Colon (tissue), 2 donors: Measurements from ENCODE around the gene TBCB.
"Not testable (repeated sequence)": the region's sequence is repeated elsewhere in the genome, so short reads cannot be mapped to it uniquely, and the experiment has no call there.

Experiments
- FAIRE-seq: peaks from 2 replicates; lab custom pipeline; 2012; peaks lifted over from hg19 to GRCh38; lab: Jason Lieb, UNC
- donor health status: control.
- donor health status: control.

The TBCB gene

GRCh38 chr19:36115453-36116343, at the start of gene TBCB:
Gene TBCB (plus strand): TSS chr19:36115468. CDS start chr19:36115561, 93 bp downstream.
- no peak for FAIRE-seq

GRCh38 chr19:36067681-36068080, 47.6 kb upstream of the TBCB start:
- FAIRE-seq, result no peak

- not testable (repeated sequence) for FAIRE-seq
Measured at GRCh38 chr19:36068810-36069499, 46.3 kb upstream of the TBCB start.

GRCh38 chr19:36072081-36072480, 43.2 kb upstream of the TBCB start:
- FAIRE-seq, result no peak

GRCh38 chr19:36073121-36073876, 42.0 kb upstream of the TBCB start:
- FAIRE-seq, result no peak

- no peak for FAIRE-seq
Measured at GRCh38 chr19:36079389-36079945, 35.8 kb upstream of the TBCB start.

- FAIRE-seq, result no peak
Measured at GRCh38 chr19:36081385-36081784, 33.9 kb upstream of the TBCB start.

GRCh38 chr19:36081894-36082293, 33.4 kb upstream of the TBCB start:
- no peak for FAIRE-seq

GRCh38 chr19:36082916-36083315, 32.4 kb upstream of the TBCB start:
- no peak for FAIRE-seq

GRCh38 chr19:36084231-36085009, 30.8 kb upstream of the TBCB start:
- no peak for FAIRE-seq

GRCh38 chr19:36086326-36086725, 28.9 kb upstream of the TBCB start:
- no peak for FAIRE-seq

- no peak for FAIRE-seq
Measured at GRCh38 chr19:36089847-36090246, 25.4 kb upstream of the TBCB start.

- no peak for FAIRE-seq
Measured at GRCh38 chr19:36090910-36091695, 24.2 kb upstream of the TBCB start.

- no peak for FAIRE-seq
Measured at GRCh38 chr19:36092566-36092965, 22.7 kb upstream of the TBCB start.

GRCh38 chr19:36093146-36093662, 22.1 kb upstream of the TBCB start:
- FAIRE-seq, result no peak

- no peak for FAIRE-seq
Measured at GRCh38 chr19:36093687-36094086, 21.6 kb upstream of the TBCB start.

- no peak for FAIRE-seq
Measured at GRCh38 chr19:36097036-36097435, 18.2 kb upstream of the TBCB start.

GRCh38 chr19:36099166-36099785, 16.0 kb upstream of the TBCB start:
- no peak for FAIRE-seq

GRCh38 chr19:36100476-36100875, 14.8 kb upstream of the TBCB start:
- no peak for FAIRE-seq
